ENCODE data around the gene ZNF813.
"Not testable (repeated sequence)": the region's sequence is repeated elsewhere in the genome, so short reads cannot be mapped to it uniquely, and the experiment has no call there.

ZNF813 gene

DNA sequence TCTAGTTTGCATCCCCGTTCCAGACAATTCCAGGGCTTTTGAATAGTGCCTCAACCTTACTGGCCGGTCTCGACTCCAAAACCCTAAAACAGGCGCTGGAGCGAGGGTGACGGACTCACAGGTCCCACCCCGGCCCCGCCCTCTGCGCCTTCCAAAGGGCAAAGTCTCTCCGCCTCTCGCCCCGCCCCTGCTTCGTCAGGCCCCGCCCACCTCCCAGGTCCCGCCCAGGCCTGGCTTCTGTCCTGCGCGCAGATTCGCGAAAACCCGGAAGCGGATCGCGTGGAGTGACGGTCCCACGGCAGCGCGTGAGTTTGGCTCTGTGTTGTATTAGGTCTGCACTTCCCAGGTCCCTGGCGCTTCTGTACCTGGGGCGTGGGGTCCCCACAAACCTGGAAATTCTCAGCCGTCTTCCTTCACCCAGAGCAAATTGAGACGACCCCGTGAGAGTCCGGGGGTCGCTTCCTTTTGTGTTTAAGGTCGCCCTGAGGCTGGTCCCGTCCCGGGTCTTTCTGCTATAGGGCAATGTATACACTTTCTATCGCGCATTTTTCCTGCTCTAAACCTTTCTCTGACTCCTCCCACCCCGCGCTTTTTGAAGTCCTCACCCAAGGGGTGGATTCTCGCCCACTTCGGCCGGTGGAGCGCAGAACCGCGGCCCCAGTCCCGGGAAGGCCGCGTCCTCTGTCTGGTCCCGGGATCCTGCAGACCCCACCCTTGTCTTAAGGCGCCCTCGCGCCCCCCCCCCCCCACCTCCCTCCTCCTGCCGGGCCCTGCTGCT lies at the start of gene ZNF813:
Gene ZNF813, plus strand, starts transcription at position 249 of the 778 bp plus-strand sequence. CDS start 16,090 bp downstream, outside the sequence.
- H3K36me3 ChIP-seq: no peaks in the 10 kb centered on the region
- no peaks in the 10 kb centered on the region for H3K27me3 ChIP-seq (ENCODE audit: insufficient read depth, low read depth, severe bottlenecking)
- peak within 1 kb of the TSS; percentile 84 for H3K27ac ChIP-seq
- TF ChIP-seq, protein P1, sequence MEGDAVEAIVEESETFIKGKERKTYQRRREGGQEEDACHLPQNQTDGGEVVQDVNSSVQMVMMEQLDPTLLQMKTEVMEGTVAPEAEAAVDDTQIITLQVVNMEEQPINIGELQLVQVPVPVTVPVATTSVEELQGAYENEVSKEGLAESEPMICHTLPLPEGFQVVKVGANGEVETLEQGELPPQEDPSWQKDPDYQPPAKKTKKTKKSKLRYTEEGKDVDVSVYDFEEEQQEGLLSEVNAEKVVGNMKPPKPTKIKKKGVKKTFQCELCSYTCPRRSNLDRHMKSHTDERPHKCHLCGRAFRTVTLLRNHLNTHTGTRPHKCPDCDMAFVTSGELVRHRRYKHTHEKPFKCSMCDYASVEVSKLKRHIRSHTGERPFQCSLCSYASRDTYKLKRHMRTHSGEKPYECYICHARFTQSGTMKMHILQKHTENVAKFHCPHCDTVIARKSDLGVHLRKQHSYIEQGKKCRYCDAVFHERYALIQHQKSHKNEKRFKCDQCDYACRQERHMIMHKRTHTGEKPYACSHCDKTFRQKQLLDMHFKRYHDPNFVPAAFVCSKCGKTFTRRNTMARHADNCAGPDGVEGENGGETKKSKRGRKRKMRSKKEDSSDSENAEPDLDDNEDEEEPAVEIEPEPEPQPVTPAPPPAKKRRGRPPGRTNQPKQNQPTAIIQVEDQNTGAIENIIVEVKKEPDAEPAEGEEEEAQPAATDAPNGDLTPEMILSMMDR (IDR thresholded peaks at IDR 0.05; ENCODE audit: low read depth, low read length): no peak
- DNase-seq: peak; percentile 95
- no peaks in the 10 kb centered on the region for H3K9me3 ChIP-seq (ENCODE audit: severe bottlenecking)
- peak within 1 kb of the TSS; percentile 79 for H3K4me3 ChIP-seq (ENCODE audit: low read depth, low read length)

DNA sequence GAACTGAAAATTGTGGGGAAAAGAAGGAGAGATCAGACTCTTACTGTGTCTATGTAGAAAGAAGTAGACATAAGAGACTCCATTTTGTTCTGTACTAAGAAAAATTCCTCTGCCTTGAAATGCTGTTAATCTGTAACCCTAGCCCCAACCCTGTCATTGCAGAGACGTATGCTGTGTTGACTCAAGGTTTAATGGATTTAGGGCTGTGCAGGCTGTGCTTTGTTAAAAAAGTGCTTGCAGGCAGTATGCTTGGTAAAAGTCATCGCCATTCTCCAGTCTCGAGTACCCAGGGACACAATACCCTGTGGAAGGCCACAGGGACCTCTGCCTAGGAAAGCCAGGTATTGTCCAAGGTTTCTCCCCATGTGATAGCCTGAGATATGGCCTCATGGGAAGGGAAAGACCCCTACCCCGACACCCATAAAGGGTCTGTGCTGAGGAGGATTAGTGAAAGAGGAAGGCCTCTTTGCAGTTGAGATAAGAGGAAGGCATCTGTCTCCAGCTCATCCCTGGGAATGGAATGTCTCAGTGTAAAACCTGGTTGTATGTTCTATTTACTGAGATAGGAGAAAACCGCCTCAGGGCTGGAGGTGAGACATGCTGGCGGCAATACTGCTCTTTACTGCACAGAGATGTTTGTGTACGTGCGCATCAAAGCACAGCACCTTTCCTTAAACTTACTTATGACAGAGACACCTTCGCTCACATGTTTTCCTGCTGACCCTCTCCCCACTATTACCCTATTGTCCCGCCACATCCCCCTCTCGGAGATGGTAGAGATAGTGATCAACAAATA lies 46.8 kb upstream of the ZNF813 start:
- not testable (repeated sequence) for H3K9me3 ChIP-seq (ENCODE audit: severe bottlenecking); H3K4me3 ChIP-seq (ENCODE audit: low read depth, low read length); H3K27ac ChIP-seq; DNase-seq; H3K36me3 ChIP-seq; H3K27me3 ChIP-seq (ENCODE audit: insufficient read depth, low read depth, severe bottlenecking)

DNA sequence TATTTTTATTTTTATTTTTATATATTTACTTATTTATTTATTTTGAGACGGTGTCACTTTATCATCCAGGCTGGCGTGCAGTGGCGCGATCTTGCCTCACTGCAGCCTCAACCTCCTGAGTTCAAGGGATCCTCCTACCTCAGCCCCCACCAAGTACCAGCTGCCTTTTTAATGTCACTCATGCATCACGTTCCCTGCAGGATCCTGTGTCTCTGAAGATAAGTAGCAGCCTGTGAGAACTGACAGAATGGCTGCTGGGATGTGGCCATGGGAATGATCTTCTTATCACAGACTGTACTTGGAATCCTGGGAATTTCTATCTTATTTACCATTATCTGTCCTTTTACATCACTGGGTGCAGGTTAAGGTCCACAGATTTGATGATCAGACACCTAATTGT lies 45.0 kb upstream of the ZNF813 start:
- Histone ChIP-seq H3K36me3 (no peaks in the 10 kb centered on the region), H3K27me3 (ENCODE audit: insufficient read depth, low read depth, severe bottlenecking) (no peaks in the 10 kb centered on the region), H3K4me3 (ENCODE audit: low read depth, low read length) (no peak overlapping the region), H3K9me3 (ENCODE audit: severe bottlenecking) (no peaks in the 10 kb centered on the region), H3K27ac (no peak overlapping the region)
- TF ChIP-seq, protein P1 (IDR thresholded peaks at IDR 0.05; ENCODE audit: low read depth, low read length): no peak
- DNase-seq: no peak

DNA sequence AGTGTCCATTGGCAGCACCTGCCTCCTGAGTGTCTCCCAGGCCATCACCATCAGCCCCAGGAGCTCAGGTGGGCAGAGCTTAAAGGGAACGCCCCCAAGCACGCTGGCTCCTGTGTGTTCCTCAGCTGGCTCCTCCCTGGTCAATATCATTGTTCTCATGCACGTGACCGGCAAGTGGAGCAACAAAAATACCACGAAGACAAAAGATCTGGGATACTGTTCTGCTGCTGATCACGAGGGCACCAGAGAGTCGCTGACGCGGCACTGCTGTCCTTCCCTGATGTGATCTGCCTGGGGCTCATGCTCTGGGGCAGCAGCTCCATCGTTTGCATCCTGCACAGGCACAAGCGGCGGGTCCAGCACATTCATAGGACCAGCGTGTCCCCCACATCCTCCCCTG lies 44.5 kb upstream of the ZNF813 start:
- not testable (repeated sequence) for H3K4me3 ChIP-seq (ENCODE audit: low read depth, low read length); DNase-seq

DNA sequence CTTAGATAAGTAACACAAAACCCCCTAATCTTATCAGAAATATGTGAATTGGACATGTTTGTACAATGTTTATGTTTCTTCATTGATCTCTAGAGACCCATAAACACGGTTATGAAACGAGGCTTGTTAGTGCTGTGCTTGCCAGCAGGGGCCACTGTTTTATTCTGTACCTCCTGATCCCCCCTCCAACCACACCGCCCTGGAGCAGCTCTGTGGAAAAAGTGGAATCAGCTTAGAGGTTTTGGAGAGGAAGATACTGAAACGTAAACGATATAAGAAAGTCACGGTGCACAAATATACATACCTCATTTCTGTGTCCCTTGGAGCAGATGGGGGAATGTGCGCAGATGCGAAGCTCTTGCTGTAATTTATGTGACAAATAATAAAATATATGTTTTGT lies 43.9 kb upstream of the ZNF813 start:
- H3K27ac ChIP-seq; H3K9me3 ChIP-seq (ENCODE audit: severe bottlenecking); H3K27me3 ChIP-seq (ENCODE audit: insufficient read depth, low read depth, severe bottlenecking); H3K4me3 ChIP-seq (ENCODE audit: low read depth, low read length); H3K36me3 ChIP-seq: not testable (repeated sequence)
- peak; percentile 67 for DNase-seq

More for the DNA sequence above, 44.5 kb upstream of the ZNF813 start:
- not testable (repeated sequence) for H3K27ac ChIP-seq; H3K27me3 ChIP-seq (ENCODE audit: insufficient read depth, low read depth, severe bottlenecking); H3K36me3 ChIP-seq; H3K9me3 ChIP-seq (ENCODE audit: severe bottlenecking)

DNA sequence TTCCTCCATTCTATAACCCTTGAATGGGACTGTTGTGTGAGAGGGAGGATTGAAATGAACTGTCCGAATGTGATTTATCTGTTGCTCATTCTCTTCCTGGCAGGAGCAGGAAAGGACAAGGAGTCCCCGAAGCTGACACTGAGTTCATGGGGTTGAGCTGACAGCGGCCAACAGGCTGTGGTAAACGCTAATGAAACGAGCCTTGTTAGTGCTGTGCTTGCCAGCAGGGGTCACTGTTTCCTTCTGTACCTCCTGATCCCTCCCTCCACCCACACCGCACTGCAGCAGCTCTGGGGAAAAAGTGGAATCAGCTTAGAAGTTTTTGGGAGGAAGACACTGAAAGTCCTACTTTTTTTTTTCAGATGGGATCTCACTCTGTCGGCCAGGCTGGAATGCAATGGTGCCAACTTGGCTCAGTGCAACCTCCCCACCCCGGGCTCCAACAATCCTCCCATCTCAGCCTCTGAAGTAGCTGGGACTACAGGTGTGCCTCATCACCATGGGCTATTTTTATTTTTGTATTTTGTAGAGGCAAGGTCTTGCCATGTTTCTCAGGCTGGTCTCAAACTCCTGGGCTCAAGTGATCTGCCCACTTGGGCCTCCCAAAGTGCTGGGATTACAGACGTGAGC lies 42.5 kb upstream of the ZNF813 start:
- Histone ChIP-seq H3K9me3 (ENCODE audit: severe bottlenecking) (no peaks in the 10 kb centered on the region), H3K36me3 (no peaks in the 10 kb centered on the region), H3K4me3 (ENCODE audit: low read depth, low read length) (no peak overlapping the region), H3K27me3 (ENCODE audit: insufficient read depth, low read depth, severe bottlenecking) (no peaks in the 10 kb centered on the region), H3K27ac (no peak overlapping the region)
- TF ChIP-seq, protein P1 (IDR thresholded peaks at IDR 0.05; ENCODE audit: low read depth, low read length): peak; percentile 87
- peak; percentile 73 for DNase-seq

Data from WERI-Rb-1 (cell line).